ENCODE data around the gene IGSF9B. TPM values are rescaled to one million over a fixed set of nuclear protein-coding genes. Genes with fewer than 3 reads are reported as not detected.

IGSF9B gene
- polyA plus RNA-seq, 1 donor (not counting 4 experiments of a cell fraction or from before 2014, with no cell fraction given) = 0.66 TPM

GRCh38 chr11:133864756-133865155 lies 92.0 kb downstream of the IGSF9B start:
- Histone ChIP-seq H3K9me3 (ENCODE audit: control insufficient read depth, low read depth, low read length) (no peaks in the 10 kb centered on the region), H4K20me1 (ENCODE audit: control insufficient read depth, extremely low read depth, insufficient read depth, low read length) (no peaks in the 10 kb centered on the region), H3K4me2 (ENCODE audit: control insufficient read depth, extremely low read depth, insufficient read depth, low read depth, low read length) (no peak overlapping the region), H3K36me3 (ENCODE audit: control insufficient read depth in 2 of 2, extremely low read depth in 1 of 2, insufficient read depth in 2 of 2, low read length in 2 of 2) (no peaks in the 10 kb centered on the region), H3K9me1 (ENCODE audit: control insufficient read depth, extremely low read depth, insufficient read depth, low read length) (no peaks in the 10 kb centered on the region), H3K79me2 (ENCODE audit: control insufficient read depth, insufficient read depth, low read length) (no peaks in the 10 kb centered on the region), H3K27ac (ENCODE audit: control insufficient read depth, insufficient read depth, low read length) (no peak overlapping the region), H3K9ac (ENCODE audit: control insufficient read depth, extremely low read depth, insufficient read depth, low read length) (no peak overlapping the region), H2AFZ (ENCODE audit: control insufficient read depth, low read length) (no peak overlapping the region), H3K4me1 (ENCODE audit: control insufficient read depth, extremely low read depth, insufficient read depth, low read length) (no peaks in the 10 kb centered on the region), H3K4me3 (ENCODE audit: control insufficient read depth in 2 of 3, extremely low read depth in 1 of 3, insufficient read depth in 2 of 3, low read depth in 1 of 3, low read length in 3 of 3) (no peak overlapping the region), H3K27me3 (ENCODE audit: control insufficient read depth, extremely low read depth, insufficient read depth, low read length) (no peaks in the 10 kb centered on the region)
- DNase-seq (ENCODE audit: low read depth, low spot score) (no peak), FAIRE-seq (no peak)
- TF ChIP-seq EZH2 (IDR thresholded peaks at IDR 0.05; ENCODE audit: low read length) (no peak), CTCF (optimal IDR thresholded peaks at IDR 0.05 in 1 of 3, IDR thresholded peaks at IDR 0.05 in 1 of 3, conservative IDR thresholded peaks at IDR 0.05 in 1 of 3; ENCODE audit: extremely low read depth in 1 of 3, insufficient read depth in 2 of 3, low read length in 3 of 3) (no peak)
- dilution Hi-C loops (cut with MboI; ENCODE audit: extremely low pct_ligation_motif_present, low sequenced_read_pairs) = no loop called here

GRCh38 chr11:133860151-133860550 lies 96.6 kb downstream of the IGSF9B start:
- Histone ChIP-seq H3K9ac (ENCODE audit: control insufficient read depth, extremely low read depth, insufficient read depth, low read length) (no peak overlapping the region), H3K79me2 (ENCODE audit: control insufficient read depth, insufficient read depth, low read length) (no peaks in the 10 kb centered on the region), H2AFZ (ENCODE audit: control insufficient read depth, low read length) (no peak overlapping the region), H3K27ac (ENCODE audit: control insufficient read depth, insufficient read depth, low read length) (no peak overlapping the region), H3K4me2 (ENCODE audit: control insufficient read depth, extremely low read depth, insufficient read depth, low read depth, low read length) (no peak overlapping the region), H3K4me1 (ENCODE audit: control insufficient read depth, extremely low read depth, insufficient read depth, low read length) (peaks cover under 1% of the 10 kb centered on the region), H3K9me1 (ENCODE audit: control insufficient read depth, extremely low read depth, insufficient read depth, low read length) (no peaks in the 10 kb centered on the region), H3K9me3 (ENCODE audit: control insufficient read depth, low read depth, low read length) (no peaks in the 10 kb centered on the region), H4K20me1 (ENCODE audit: control insufficient read depth, extremely low read depth, insufficient read depth, low read length) (no peaks in the 10 kb centered on the region), H3K36me3 (ENCODE audit: control insufficient read depth in 2 of 2, extremely low read depth in 1 of 2, insufficient read depth in 2 of 2, low read length in 2 of 2) (no peaks in the 10 kb centered on the region), H3K4me3 (ENCODE audit: control insufficient read depth in 2 of 3, extremely low read depth in 1 of 3, insufficient read depth in 2 of 3, low read depth in 1 of 3, low read length in 3 of 3) (no peak overlapping the region), H3K27me3 (ENCODE audit: control insufficient read depth, extremely low read depth, insufficient read depth, low read length) (no peaks in the 10 kb centered on the region)
- DNase-seq (ENCODE audit: low read depth, low spot score) (no peak), FAIRE-seq (no peak)
- TF ChIP-seq CTCF (optimal IDR thresholded peaks at IDR 0.05 in 1 of 3, IDR thresholded peaks at IDR 0.05 in 1 of 3, conservative IDR thresholded peaks at IDR 0.05 in 1 of 3; ENCODE audit: extremely low read depth in 1 of 3, insufficient read depth in 2 of 3, low read length in 3 of 3) = no peak
- TF ChIP-seq EZH2 (IDR thresholded peaks at IDR 0.05; ENCODE audit: low read length) = no peak
- dilution Hi-C loops (cut with MboI; ENCODE audit: extremely low pct_ligation_motif_present, low sequenced_read_pairs) = no loop called here

Other genes starting within 250 kb of the IGSF9B start
- gene SPATA19, start 111.5 kb downstream of the IGSF9B start, polyA plus RNA-seq = 0.26 to 0.58 TPM (median 0.33 TPM) in 3 replicates
- gene JAM3, start 112.1 kb upstream of the IGSF9B start, polyA plus RNA-seq = 5.5 to 17.0 TPM (median 11.4 TPM) in 3 replicates

All from keratinocyte (primary cell).